Spleen (tissue), 7 donors: Measurements from ENCODE around the gene FAM20C.

Source experiments
- POLR2A ChIP-seq, 3 donors: fragments of 450-650 bp; IDR thresholded peaks; one replicate each; pipeline ENCODE4 v1.5.1; 2017; ENCODE audit warnings: antibody characterized with exemption in 3 of 3, mild to moderate bottlenecking in 1 of 3
- POLR2AphosphoS5 ChIP-seq, 3 donors: sonication (generic); formaldehyde crosslinking; IDR thresholded peaks; one replicate each; pipeline ENCODE4 v1.5.1; 2017; ENCODE audit warnings: antibody characterized with exemption in 3 of 3
- TF ChIP-seq, protein P1 (sequence below), 11 experiments: fragments of 200-600 bp in 7 of 11; fragments of 450-650 bp in 4 of 11; sonication (generic) in 4 of 11; IDR thresholded peaks in 8 of 11; conservative IDR thresholded peaks in 3 of 11; 1 replicate in 7 of 11; 2 replicates in 4 of 11; pipeline versions ENCODE4 v1.4.0 to v1.8.0; 2016 to 2021; ENCODE audit warnings: antibody characterized with exemption in 11 of 11, inconsistent platforms in 4 of 11, mild to moderate bottlenecking in 1 of 11
- donor health status: DM: no; HTN: no; CAD: no; lungs with moderate emphysema.
- donor health status: DM: no; HTN: no; CAD: no.
- donor health status: DM: no; HTN: no; CAD: no.

DNA sequence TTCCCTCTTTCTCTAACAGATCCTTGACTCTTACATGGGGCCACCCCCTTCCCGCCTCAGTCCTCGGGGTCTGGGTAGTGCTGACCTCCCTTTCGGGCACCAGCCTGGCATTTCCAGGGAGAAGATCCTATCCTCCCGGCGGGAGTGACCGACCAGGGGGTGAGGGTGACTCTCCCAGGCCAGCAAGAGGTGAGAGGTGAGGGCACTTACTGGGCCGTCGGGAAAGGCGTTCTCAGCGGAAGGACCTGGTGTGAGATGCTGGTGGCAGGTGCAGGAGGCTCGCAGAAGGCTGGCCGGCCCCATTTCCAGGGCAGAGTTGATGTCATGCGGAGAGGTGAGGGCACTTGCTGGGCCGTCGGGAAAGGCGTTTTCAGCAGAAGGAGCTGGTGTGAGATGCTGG, 93.4 kb downstream of the FAM20C start:
- TF ChIP-seq, protein P1, sequence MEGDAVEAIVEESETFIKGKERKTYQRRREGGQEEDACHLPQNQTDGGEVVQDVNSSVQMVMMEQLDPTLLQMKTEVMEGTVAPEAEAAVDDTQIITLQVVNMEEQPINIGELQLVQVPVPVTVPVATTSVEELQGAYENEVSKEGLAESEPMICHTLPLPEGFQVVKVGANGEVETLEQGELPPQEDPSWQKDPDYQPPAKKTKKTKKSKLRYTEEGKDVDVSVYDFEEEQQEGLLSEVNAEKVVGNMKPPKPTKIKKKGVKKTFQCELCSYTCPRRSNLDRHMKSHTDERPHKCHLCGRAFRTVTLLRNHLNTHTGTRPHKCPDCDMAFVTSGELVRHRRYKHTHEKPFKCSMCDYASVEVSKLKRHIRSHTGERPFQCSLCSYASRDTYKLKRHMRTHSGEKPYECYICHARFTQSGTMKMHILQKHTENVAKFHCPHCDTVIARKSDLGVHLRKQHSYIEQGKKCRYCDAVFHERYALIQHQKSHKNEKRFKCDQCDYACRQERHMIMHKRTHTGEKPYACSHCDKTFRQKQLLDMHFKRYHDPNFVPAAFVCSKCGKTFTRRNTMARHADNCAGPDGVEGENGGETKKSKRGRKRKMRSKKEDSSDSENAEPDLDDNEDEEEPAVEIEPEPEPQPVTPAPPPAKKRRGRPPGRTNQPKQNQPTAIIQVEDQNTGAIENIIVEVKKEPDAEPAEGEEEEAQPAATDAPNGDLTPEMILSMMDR (IDR thresholded peaks at IDR 0.05 in 8 of 11, conservative IDR thresholded peaks at IDR 0.05 in 3 of 11): no peak
- TF ChIP-seq POLR2AphosphoS5 (IDR thresholded peaks at IDR 0.05) (no peak), POLR2A (IDR thresholded peaks at IDR 0.05) (no peak)
